ENCODE data around the gene STARD7.

STARD7 gene

DNA sequence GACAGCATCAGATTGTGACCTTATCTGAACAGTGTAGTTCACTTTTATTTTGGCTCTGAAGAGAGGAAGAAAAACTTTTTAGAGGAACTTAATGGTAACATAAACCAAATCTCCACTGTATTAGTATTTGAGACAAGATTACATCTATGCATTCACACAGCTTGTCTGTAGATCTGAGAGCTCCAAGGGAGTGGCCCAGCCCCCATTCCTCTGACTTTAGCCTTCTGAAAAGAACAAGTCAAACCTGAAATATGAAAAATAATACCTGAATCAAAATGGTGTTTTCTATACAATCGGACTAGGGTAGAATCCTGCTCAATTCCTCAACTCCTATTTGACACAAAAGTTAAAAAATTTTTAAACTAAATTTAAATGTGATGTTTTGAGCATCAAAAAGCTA is 23.1 kb downstream of the STARD7 start:
- no peaks in the 10 kb centered on the region for H4K20me1 ChIP-seq (ENCODE audit: insufficient read depth, low read length)
- H3K9me2 ChIP-seq (replicated peaks; ENCODE audit: insufficient read depth, low read length): no peaks in the 10 kb centered on the region
- H3K36me3 ChIP-seq (replicated peaks; ENCODE audit: insufficient read depth, low read length): peaks cover 13% of the 10 kb centered on the region
- peaks cover 5% of the 10 kb centered on the region; the same call in 1 of the 2 replicates for H3K79me2 ChIP-seq (ENCODE audit: low read length)
- no peaks in the 10 kb centered on the region for H3K9me3 ChIP-seq (replicated peaks; ENCODE audit: insufficient read depth, low read length)
- no peak overlapping the region for H3K4me2 ChIP-seq (ENCODE audit: low read depth, low read length)
- H3K4me3 ChIP-seq (ENCODE audit: low read length): no peak overlapping the region
- H3K27me3 ChIP-seq (replicated peaks; ENCODE audit: insufficient read depth, low read length): no peaks in the 10 kb centered on the region
- no peak overlapping the region for H2AFZ ChIP-seq (ENCODE audit: low read length)
- no peak overlapping the region for H3K27ac ChIP-seq (ENCODE audit: low read length)
- TF ChIP-seq, protein P1, sequence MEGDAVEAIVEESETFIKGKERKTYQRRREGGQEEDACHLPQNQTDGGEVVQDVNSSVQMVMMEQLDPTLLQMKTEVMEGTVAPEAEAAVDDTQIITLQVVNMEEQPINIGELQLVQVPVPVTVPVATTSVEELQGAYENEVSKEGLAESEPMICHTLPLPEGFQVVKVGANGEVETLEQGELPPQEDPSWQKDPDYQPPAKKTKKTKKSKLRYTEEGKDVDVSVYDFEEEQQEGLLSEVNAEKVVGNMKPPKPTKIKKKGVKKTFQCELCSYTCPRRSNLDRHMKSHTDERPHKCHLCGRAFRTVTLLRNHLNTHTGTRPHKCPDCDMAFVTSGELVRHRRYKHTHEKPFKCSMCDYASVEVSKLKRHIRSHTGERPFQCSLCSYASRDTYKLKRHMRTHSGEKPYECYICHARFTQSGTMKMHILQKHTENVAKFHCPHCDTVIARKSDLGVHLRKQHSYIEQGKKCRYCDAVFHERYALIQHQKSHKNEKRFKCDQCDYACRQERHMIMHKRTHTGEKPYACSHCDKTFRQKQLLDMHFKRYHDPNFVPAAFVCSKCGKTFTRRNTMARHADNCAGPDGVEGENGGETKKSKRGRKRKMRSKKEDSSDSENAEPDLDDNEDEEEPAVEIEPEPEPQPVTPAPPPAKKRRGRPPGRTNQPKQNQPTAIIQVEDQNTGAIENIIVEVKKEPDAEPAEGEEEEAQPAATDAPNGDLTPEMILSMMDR (IDR thresholded peaks at IDR 0.05; ENCODE audit: low read length): no peak
- TF ChIP-seq EZH2phosphoT487 (IDR thresholded peaks at IDR 0.05; ENCODE audit: low read length) (no peak), EZH2 (optimal IDR thresholded peaks at IDR 0.05; ENCODE audit: low read depth, low read length) (no peak)
- no peak for DNase-seq
- H3K9ac ChIP-seq (ENCODE audit: low read length): no peak overlapping the region
- no peaks in the 10 kb centered on the region for H3K4me1 ChIP-seq (ENCODE audit: low read length)
- H3F3A ChIP-seq (ENCODE audit: insufficient read depth, low read length): no peaks in the 10 kb centered on the region

DNA sequence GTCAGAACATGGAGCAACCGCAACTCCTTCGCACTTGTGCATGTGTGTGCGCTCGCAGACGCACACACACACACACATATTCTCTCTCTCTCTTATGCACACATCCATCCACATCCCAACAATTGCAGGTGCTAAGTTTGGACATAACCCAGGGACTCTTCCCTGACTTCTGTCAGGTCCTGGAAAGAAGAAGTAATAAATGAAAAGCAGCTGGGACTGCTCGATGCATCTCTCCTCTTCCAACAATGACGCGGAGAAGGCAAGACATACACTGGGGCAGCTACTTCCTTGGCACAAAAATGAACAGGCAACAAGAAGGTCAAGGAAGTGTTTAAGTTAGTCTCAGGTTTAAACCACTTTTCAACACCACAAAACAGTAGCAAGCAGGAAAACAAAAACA is 23.6 kb downstream of the STARD7 start:
- H3K27me3 ChIP-seq (replicated peaks; ENCODE audit: insufficient read depth, low read length): no peaks in the 10 kb centered on the region
- H3F3A ChIP-seq (ENCODE audit: insufficient read depth, low read length): no peaks in the 10 kb centered on the region
- peaks cover 13% of the 10 kb centered on the region for H3K36me3 ChIP-seq (replicated peaks; ENCODE audit: insufficient read depth, low read length)
- no peak for TF ChIP-seq EZH2 (optimal IDR thresholded peaks at IDR 0.05; ENCODE audit: low read depth, low read length)
- TF ChIP-seq, protein P1 (IDR thresholded peaks at IDR 0.05; ENCODE audit: low read length): no peak
- no peak for TF ChIP-seq EZH2phosphoT487 (IDR thresholded peaks at IDR 0.05; ENCODE audit: low read length)
- H3K27ac ChIP-seq (ENCODE audit: low read length): no peak overlapping the region
- no peaks in the 10 kb centered on the region for H3K9me3 ChIP-seq (replicated peaks; ENCODE audit: insufficient read depth, low read length)
- H3K79me2 ChIP-seq (ENCODE audit: low read length): peaks cover 5% of the 10 kb centered on the region; the same call in 1 of the 2 replicates
- no peaks in the 10 kb centered on the region for H3K9me2 ChIP-seq (replicated peaks; ENCODE audit: insufficient read depth, low read length)
- H3K4me2 ChIP-seq (ENCODE audit: low read depth, low read length): no peak overlapping the region
- no peaks in the 10 kb centered on the region for H4K20me1 ChIP-seq (ENCODE audit: insufficient read depth, low read length)
- no peak overlapping the region for H3K4me3 ChIP-seq (ENCODE audit: low read length)
- H3K9ac ChIP-seq (ENCODE audit: low read length): no peak overlapping the region
- no peak for DNase-seq
- no peaks in the 10 kb centered on the region for H3K4me1 ChIP-seq (ENCODE audit: low read length)
- H2AFZ ChIP-seq (ENCODE audit: low read length): no peak overlapping the region

DNA sequence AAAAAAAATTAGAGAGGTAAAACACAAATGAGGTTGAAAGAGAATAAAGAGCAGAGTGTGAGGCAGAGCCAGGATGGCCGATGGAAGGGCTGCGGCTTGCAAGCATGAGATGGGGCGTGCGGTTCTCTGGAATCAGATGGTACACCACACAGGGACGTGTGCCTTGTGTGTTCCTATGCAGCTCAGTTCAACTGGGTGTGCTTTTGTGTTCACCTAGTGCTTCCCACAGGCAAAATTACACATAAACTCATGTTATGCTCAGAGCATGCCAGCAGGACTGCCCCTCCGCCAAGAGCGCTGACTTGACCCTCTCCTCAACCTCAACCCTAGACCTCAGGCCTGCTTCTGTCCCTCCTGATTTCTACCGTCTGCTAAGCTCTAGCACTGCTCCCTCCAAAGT is 24.4 kb downstream of the STARD7 start:
- Histone ChIP-seq H3K9me2 (replicated peaks; ENCODE audit: insufficient read depth, low read length) (no peaks in the 10 kb centered on the region), H3K36me3 (replicated peaks; ENCODE audit: insufficient read depth, low read length) (peaks cover 13% of the 10 kb centered on the region), H3K9me3 (replicated peaks; ENCODE audit: insufficient read depth, low read length) (no peaks in the 10 kb centered on the region), H4K20me1 (ENCODE audit: insufficient read depth, low read length) (no peaks in the 10 kb centered on the region), H3K27ac (ENCODE audit: low read length) (no peak overlapping the region), H3K4me2 (ENCODE audit: low read depth, low read length) (no peak overlapping the region), H2AFZ (ENCODE audit: low read length) (no peak overlapping the region), H3K4me1 (ENCODE audit: low read length) (no peaks in the 10 kb centered on the region), H3F3A (ENCODE audit: insufficient read depth, low read length) (no peaks in the 10 kb centered on the region), H3K27me3 (replicated peaks; ENCODE audit: insufficient read depth, low read length) (no peaks in the 10 kb centered on the region), H3K9ac (ENCODE audit: low read length) (no peak overlapping the region), H3K79me2 (ENCODE audit: low read length) (peaks cover 5% of the 10 kb centered on the region; the same call in 1 of the 2 replicates), H3K4me3 (ENCODE audit: low read length) (no peak overlapping the region)
- DNase-seq: no peak
- TF ChIP-seq, protein P1 (IDR thresholded peaks at IDR 0.05; ENCODE audit: low read length): no peak
- TF ChIP-seq EZH2 (optimal IDR thresholded peaks at IDR 0.05; ENCODE audit: low read depth, low read length) (no peak), EZH2phosphoT487 (IDR thresholded peaks at IDR 0.05; ENCODE audit: low read length) (no peak)

All from MM.1S (cell line).